ENCODE measurements around the gene SCIN. TPM values are rescaled to one million over a fixed set of nuclear protein-coding genes. Genes with fewer than 3 reads are reported as not detected.
"Not testable (repeated sequence)": the region's sequence is repeated elsewhere in the genome, so short reads cannot be mapped to it uniquely, and the experiment has no call there.

SCIN gene
- total RNA-seq = 1.0 TPM

DNA sequence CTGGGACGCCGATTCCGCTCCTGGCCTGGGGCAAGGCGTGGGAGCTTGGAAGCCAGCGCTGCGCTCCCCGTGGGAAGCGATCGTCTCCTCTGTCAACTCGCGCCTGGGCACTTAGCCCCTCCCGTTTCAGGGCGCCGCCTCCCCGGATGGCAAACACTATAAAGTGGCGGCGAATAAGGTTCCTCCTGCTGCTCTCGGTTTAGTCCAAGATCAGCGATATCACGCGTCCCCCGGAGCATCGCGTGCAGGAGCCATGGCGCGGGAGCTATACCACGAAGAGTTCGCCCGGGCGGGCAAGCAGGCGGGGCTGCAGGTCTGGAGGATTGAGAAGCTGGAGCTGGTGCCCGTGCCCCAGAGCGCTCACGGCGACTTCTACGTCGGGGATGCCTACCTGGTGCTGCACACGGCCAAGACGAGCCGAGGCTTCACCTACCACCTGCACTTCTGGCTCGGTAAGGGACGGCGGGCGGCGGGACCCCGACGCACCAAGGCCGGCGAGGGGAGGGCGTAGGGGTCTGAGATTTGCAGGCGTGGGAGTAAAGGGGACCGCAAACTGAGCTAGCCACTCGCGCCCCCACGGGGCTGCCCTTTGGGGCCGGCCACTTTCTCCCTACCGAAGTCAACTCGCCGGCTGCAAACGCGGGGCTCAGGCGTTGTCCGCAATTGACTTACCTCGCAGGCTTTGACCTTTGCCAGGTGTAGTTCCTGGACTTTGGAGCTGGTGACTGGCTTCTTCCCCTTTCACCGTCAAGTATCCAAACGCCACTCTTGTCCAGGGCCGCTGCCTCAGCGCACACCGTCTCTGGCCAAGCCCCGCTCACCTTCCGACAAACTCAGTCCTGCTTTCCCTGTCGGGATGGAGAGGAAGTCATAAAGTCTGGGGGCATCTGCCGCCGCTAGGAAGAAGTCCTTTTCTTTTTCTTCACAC lies at the start of gene SCIN:
Gene SCIN, plus strand, starts transcription at position 187 of the 928 bp plus-strand sequence. Its CDS starts 67 bp downstream, at position 254.
- Histone ChIP-seq H3K27ac (ENCODE audit: low read depth, low read length) (no peak within 1 kb of the TSS), H3K36me3 (ENCODE audit: control insufficient read depth in 3 of 3, insufficient read depth in 3 of 3, low read length in 3 of 3) (no peaks in the 10 kb centered on the region), H3K9me3 (ENCODE audit: control insufficient read depth in 3 of 3, low read length in 3 of 3) (no peaks in the 10 kb centered on the region), H3K9ac (ENCODE audit: low read depth in 1 of 3, low read length in 3 of 3) (no peak within 1 kb of the TSS), H3K4me1 (ENCODE audit: control insufficient read depth in 3 of 3, insufficient read depth in 3 of 3, low read length in 3 of 3) (peaks cover 0 to 14% (median 8%) of the 10 kb centered on the region in 3 donors), H3K4me3 (ENCODE audit: low read length in 3 of 3) (peak within 1 kb of the TSS; percentile 17 to 57 (median 45)), H3K27me3 (ENCODE audit: control insufficient read depth in 3 of 3, insufficient read depth in 3 of 3, low read length in 3 of 3) (peaks cover 22 to 33% (median 26%) of the 10 kb centered on the region in 3 donors)

DNA sequence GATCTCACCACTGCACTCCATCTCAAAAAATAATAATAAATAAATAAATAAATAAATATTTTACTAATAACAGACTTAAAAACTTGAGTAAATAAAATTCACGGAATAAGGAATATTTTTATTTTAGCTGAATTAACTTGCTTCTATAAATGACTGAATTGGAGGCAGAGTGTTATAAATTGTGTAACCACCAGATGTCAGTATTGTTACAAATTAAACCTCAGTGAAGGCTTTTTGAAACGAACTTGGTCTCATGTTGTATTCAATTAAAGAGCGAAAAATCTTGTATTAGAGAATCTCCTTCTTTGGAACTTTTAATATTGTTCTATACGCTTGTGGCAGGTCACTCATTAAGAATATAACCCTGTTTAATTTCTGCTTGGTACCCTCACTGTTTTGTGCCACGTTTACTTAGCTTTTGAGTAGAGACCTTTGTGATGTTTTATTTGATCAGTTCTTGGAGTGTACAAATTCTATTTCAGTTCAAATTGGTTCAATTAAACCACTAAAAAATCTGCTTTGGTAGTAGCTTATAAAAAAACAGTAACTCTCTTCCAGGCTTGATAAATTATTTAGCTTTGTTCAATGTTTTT lies 45.6 kb upstream of the SCIN start:
- no peak overlapping the region for H3K27ac ChIP-seq (ENCODE audit: low read depth, low read length)
- H3K27me3 ChIP-seq (ENCODE audit: control insufficient read depth in 3 of 3, insufficient read depth in 3 of 3, low read length in 3 of 3) = no peaks in the 10 kb centered on the region
- H3K9ac ChIP-seq (ENCODE audit: low read depth in 1 of 3, low read length in 3 of 3) = no peak overlapping the region
- no peaks in the 10 kb centered on the region for H3K9me3 ChIP-seq (ENCODE audit: control insufficient read depth in 3 of 3, low read length in 3 of 3)
- no peak overlapping the region for H3K4me3 ChIP-seq (ENCODE audit: low read length in 3 of 3)
- H3K4me1 ChIP-seq (ENCODE audit: control insufficient read depth in 3 of 3, insufficient read depth in 3 of 3, low read length in 3 of 3) = no peaks in the 10 kb centered on the region
- H3K36me3 ChIP-seq (ENCODE audit: control insufficient read depth in 3 of 3, insufficient read depth in 3 of 3, low read length in 3 of 3) = no peaks in the 10 kb centered on the region

DNA sequence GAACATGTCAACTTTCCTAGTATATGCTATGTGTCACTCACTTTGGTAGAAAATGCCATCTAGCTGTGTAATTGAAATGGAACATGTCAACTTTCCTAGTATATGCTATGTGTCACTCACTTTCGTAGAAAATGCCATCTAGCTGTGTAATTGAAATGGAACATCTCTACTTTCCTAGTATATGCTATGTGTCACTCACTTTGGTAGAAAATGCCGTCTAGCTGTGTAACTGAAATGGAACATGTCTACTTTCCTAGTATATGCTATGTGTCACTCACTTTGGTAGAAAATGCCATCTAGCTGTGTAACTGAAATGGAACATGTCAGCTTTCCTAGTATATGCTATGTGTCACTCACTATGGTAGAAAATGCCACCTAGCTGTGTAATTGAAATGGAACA lies 43.8 kb upstream of the SCIN start:
- H3K4me3 ChIP-seq (ENCODE audit: low read length in 3 of 3); H3K9me3 ChIP-seq (ENCODE audit: control insufficient read depth in 3 of 3, low read length in 3 of 3); H3K27ac ChIP-seq (ENCODE audit: low read depth, low read length); H3K27me3 ChIP-seq (ENCODE audit: control insufficient read depth in 3 of 3, insufficient read depth in 3 of 3, low read length in 3 of 3); H3K4me1 ChIP-seq (ENCODE audit: control insufficient read depth in 3 of 3, insufficient read depth in 3 of 3, low read length in 3 of 3); H3K36me3 ChIP-seq (ENCODE audit: control insufficient read depth in 3 of 3, insufficient read depth in 3 of 3, low read length in 3 of 3); H3K9ac ChIP-seq (ENCODE audit: low read depth in 1 of 3, low read length in 3 of 3): not testable (repeated sequence)

DNA sequence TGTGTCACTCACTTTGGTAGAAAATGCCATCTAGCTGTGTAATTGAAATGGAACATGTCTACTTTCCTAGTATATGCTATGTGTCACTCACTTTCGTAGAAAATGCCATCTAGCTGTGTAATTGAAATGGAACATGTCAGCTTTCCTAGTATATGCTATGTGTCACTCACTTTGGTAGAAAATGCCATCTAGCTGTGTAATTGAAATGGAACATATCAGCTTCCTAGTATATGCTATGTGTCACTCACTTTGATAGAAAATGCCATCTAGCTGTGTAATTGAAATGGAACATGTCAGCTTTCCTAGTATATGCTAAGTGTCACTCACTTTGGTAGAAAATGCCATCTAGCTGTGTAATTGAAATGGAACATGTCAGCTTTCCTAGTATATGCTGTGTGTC lies 42.9 kb upstream of the SCIN start:
- not testable (repeated sequence) for H3K27me3 ChIP-seq (ENCODE audit: control insufficient read depth in 3 of 3, insufficient read depth in 3 of 3, low read length in 3 of 3)

DNA sequence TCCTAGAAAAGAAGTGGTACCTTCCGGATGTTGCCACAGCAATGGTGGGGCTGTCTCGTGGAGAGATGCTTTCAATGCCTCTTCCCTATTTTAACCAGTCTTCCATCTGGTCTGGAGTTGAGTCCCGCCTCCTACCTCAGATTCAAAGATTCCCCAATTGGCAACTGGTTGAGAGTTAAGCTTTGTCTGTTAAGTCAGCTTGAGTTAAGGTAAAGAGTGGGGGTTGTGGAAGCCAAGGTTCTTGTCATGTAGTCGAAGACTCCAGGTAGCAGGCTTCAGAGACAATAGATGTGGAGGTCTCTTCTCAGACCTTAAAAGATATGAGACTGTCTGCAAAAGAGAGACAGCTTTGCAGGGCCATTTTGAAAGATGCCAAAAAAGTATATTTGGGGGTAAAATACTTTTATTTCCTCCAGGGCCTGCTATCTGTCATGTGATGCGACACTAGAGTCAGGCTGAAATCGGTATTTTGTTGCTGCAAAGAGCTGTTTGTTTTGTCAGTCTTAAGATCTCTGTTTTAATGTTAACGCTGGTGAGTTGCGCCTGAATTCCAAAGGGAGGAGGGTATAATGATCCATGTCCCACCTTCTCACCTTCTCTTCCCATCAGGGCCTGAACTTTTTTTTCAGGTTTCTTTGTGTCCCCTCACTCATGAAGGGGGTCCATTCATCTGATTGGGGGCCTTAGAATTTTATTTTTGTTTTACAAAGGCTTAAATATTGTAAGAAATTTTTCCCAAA lies 40.4 kb upstream of the SCIN start:
- H3K27me3 ChIP-seq (ENCODE audit: control insufficient read depth in 3 of 3, insufficient read depth in 3 of 3, low read length in 3 of 3) = no peaks in the 10 kb centered on the region
- H3K9ac ChIP-seq (ENCODE audit: low read depth in 1 of 3, low read length in 3 of 3) = no peak overlapping the region
- no peaks in the 10 kb centered on the region for H3K9me3 ChIP-seq (ENCODE audit: control insufficient read depth in 3 of 3, low read length in 3 of 3)
- H3K4me3 ChIP-seq (ENCODE audit: low read length in 3 of 3) = no peak overlapping the region
- no peaks in the 10 kb centered on the region for H3K36me3 ChIP-seq (ENCODE audit: control insufficient read depth in 3 of 3, insufficient read depth in 3 of 3, low read length in 3 of 3)
- H3K4me1 ChIP-seq (ENCODE audit: control insufficient read depth in 3 of 3, insufficient read depth in 3 of 3, low read length in 3 of 3) = no peaks in the 10 kb centered on the region
- H3K27ac ChIP-seq (ENCODE audit: low read depth, low read length) = no peak overlapping the region

More for the DNA sequence above, 42.9 kb upstream of the SCIN start:
- H3K9me3 ChIP-seq (ENCODE audit: control insufficient read depth in 3 of 3, low read length in 3 of 3); H3K36me3 ChIP-seq (ENCODE audit: control insufficient read depth in 3 of 3, insufficient read depth in 3 of 3, low read length in 3 of 3); H3K4me3 ChIP-seq (ENCODE audit: low read length in 3 of 3); H3K27ac ChIP-seq (ENCODE audit: low read depth, low read length); H3K9ac ChIP-seq (ENCODE audit: low read depth in 1 of 3, low read length in 3 of 3); H3K4me1 ChIP-seq (ENCODE audit: control insufficient read depth in 3 of 3, insufficient read depth in 3 of 3, low read length in 3 of 3): not testable (repeated sequence)

DNA sequence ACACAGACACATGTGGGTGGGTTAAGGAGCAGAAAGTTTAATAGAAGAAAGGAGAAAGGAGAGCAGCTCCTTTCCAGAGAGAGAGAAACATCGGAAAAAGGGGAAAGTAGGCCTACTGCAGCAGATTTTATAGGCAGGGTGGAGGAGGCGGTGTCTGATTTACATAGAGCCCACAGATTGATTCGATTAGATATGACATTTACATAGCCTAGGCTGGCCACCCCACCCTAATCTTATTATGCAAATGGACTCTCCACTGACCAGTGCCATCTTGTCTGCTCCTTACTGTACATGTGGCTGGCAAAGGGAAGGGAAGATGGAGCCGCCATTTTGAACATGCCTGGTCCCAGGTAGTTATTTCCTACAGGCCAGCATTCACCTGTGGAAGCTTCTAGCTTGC lies 38.7 kb upstream of the SCIN start:
- Histone ChIP-seq H3K27me3 (ENCODE audit: control insufficient read depth in 3 of 3, insufficient read depth in 3 of 3, low read length in 3 of 3) (no peaks in the 10 kb centered on the region), H3K4me1 (ENCODE audit: control insufficient read depth in 3 of 3, insufficient read depth in 3 of 3, low read length in 3 of 3) (no peaks in the 10 kb centered on the region), H3K4me3 (ENCODE audit: low read length in 3 of 3) (no peak overlapping the region), H3K36me3 (ENCODE audit: control insufficient read depth in 3 of 3, insufficient read depth in 3 of 3, low read length in 3 of 3) (no peaks in the 10 kb centered on the region), H3K9me3 (ENCODE audit: control insufficient read depth in 3 of 3, low read length in 3 of 3) (no peaks in the 10 kb centered on the region), H3K9ac (ENCODE audit: low read depth in 1 of 3, low read length in 3 of 3) (no peak overlapping the region), H3K27ac (ENCODE audit: low read depth, low read length) (no peak overlapping the region)

DNA sequence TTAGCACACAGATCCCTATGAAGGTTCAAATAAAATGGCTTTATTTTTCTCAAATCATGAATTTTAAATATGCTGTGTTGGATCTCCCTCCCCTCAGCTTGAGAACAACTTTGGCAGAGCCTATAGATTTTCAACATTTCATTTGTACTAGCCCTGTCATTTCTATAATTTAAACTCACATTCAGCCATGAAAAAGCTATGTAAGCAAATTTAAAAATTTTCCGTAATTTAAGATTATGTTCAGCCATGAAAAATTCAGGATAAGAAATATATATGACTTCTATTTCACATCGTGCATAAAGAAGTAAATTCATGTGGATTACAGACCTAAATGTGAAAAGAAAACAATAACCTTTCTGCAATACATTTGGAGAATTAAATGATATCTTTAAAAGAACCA lies 36.5 kb upstream of the SCIN start:
- H3K27ac ChIP-seq (ENCODE audit: low read depth, low read length) = no peak overlapping the region
- no peaks in the 10 kb centered on the region for H3K9me3 ChIP-seq (ENCODE audit: control insufficient read depth in 3 of 3, low read length in 3 of 3)
- H3K36me3 ChIP-seq (ENCODE audit: control insufficient read depth in 3 of 3, insufficient read depth in 3 of 3, low read length in 3 of 3) = no peaks in the 10 kb centered on the region
- H3K9ac ChIP-seq (ENCODE audit: low read depth in 1 of 3, low read length in 3 of 3) = no peak overlapping the region
- H3K27me3 ChIP-seq (ENCODE audit: control insufficient read depth in 3 of 3, insufficient read depth in 3 of 3, low read length in 3 of 3) = no peaks in the 10 kb centered on the region
- H3K4me1 ChIP-seq (ENCODE audit: control insufficient read depth in 3 of 3, insufficient read depth in 3 of 3, low read length in 3 of 3) = no peaks in the 10 kb centered on the region
- H3K4me3 ChIP-seq (ENCODE audit: low read length in 3 of 3) = no peak overlapping the region

DNA sequence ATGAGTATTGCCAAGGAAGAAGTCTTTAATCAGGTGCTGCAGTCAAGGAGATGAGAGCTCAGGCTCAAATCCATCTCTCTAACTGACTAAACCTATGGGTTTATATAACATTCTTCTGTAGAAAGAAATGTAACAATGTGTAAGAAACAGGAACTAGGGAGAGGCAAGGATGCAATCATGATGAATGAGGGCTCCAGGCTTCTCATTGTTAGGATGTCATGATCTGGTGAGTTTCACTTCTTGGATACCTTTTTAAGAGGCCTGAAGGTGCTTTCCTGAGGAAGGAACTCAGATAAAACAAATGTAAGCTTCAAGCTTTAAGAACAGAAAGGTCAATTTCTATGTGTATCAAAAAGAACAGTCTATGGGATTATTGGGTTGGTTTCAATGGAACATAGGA lies 30.8 kb upstream of the SCIN start:
- no peak overlapping the region for H3K4me3 ChIP-seq (ENCODE audit: low read length in 3 of 3)
- H3K27me3 ChIP-seq (ENCODE audit: control insufficient read depth in 3 of 3, insufficient read depth in 3 of 3, low read length in 3 of 3) = no peaks in the 10 kb centered on the region
- H3K9ac ChIP-seq (ENCODE audit: low read depth in 1 of 3, low read length in 3 of 3) = no peak overlapping the region
- H3K27ac ChIP-seq (ENCODE audit: low read depth, low read length) = no peak overlapping the region
- H3K36me3 ChIP-seq (ENCODE audit: control insufficient read depth in 3 of 3, insufficient read depth in 3 of 3, low read length in 3 of 3) = no peaks in the 10 kb centered on the region
- no peaks in the 10 kb centered on the region for H3K9me3 ChIP-seq (ENCODE audit: control insufficient read depth in 3 of 3, low read length in 3 of 3)
- H3K4me1 ChIP-seq (ENCODE audit: control insufficient read depth in 3 of 3, insufficient read depth in 3 of 3, low read length in 3 of 3) = no peaks in the 10 kb centered on the region

DNA sequence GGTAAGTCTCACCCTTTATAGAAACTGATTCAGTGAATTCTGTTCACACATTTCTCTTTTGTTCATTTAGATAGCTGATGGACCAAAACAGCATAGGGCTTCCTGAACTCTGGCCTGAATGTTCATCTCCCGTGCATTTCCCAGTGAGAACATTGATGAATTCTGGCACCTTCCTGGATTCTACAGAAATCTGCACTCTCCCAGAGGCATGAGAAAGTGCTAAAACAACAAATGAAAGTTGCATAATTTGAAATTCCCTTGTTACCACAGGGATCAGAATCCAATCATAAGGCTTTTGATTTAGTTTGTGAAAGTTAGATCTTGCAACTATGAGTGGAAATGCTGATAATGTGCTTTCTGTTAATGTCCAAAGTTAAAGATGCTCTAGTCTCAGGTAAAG lies 29.7 kb upstream of the SCIN start:
- Histone ChIP-seq H3K4me3 (ENCODE audit: low read length in 3 of 3) (no peak overlapping the region), H3K9ac (ENCODE audit: low read depth in 1 of 3, low read length in 3 of 3) (no peak overlapping the region), H3K27me3 (ENCODE audit: control insufficient read depth in 3 of 3, insufficient read depth in 3 of 3, low read length in 3 of 3) (no peaks in the 10 kb centered on the region), H3K27ac (ENCODE audit: low read depth, low read length) (no peak overlapping the region), H3K9me3 (ENCODE audit: control insufficient read depth in 3 of 3, low read length in 3 of 3) (no peaks in the 10 kb centered on the region), H3K4me1 (ENCODE audit: control insufficient read depth in 3 of 3, insufficient read depth in 3 of 3, low read length in 3 of 3) (no peaks in the 10 kb centered on the region), H3K36me3 (ENCODE audit: control insufficient read depth in 3 of 3, insufficient read depth in 3 of 3, low read length in 3 of 3) (no peaks in the 10 kb centered on the region)

DNA sequence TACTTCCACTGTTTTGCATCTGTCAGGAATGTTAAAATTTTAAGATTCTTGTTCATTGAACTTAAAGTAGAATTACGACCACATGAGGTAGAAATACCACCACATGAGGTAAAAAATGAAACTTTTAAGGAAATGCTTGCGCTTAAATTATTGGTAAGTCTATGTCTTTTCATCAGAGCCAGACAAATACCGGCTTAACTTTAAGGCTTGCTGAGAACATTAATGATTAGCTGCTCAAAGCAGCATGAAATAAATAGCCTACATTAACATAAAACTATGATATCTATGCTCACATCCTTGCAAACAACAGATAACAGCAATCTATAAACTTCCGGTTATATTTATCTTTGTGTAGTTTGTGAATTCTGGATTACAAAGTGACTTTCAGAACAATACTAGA lies 26.9 kb upstream of the SCIN start:
- no peaks in the 10 kb centered on the region for H3K9me3 ChIP-seq (ENCODE audit: control insufficient read depth in 3 of 3, low read length in 3 of 3)
- H3K36me3 ChIP-seq (ENCODE audit: control insufficient read depth in 3 of 3, insufficient read depth in 3 of 3, low read length in 3 of 3) = no peaks in the 10 kb centered on the region

More for the DNA sequence above, 26.9 kb upstream of the SCIN start:
- Histone ChIP-seq H3K27me3 (ENCODE audit: control insufficient read depth in 3 of 3, insufficient read depth in 3 of 3, low read length in 3 of 3) (no peaks in the 10 kb centered on the region), H3K4me1 (ENCODE audit: control insufficient read depth in 3 of 3, insufficient read depth in 3 of 3, low read length in 3 of 3) (no peaks in the 10 kb centered on the region), H3K9ac (ENCODE audit: low read depth in 1 of 3, low read length in 3 of 3) (no peak overlapping the region), H3K4me3 (ENCODE audit: low read length in 3 of 3) (no peak overlapping the region), H3K27ac (ENCODE audit: low read depth, low read length) (no peak overlapping the region)
